GM21786 (cell line): ENCODE data around the gene SAV1.
"Not testable (repeated sequence)": the region's sequence is repeated elsewhere in the genome, so short reads cannot be mapped to it uniquely, and the experiment has no call there.

Experiments used
- ATAC-seq: cut with Tn5 transposase; IDR thresholded peaks from one replicate; pipeline ENCODE4 v1.9.1; 2021; ENCODE audit not compliant: unreplicated experiment

SAV1 gene

DNA sequence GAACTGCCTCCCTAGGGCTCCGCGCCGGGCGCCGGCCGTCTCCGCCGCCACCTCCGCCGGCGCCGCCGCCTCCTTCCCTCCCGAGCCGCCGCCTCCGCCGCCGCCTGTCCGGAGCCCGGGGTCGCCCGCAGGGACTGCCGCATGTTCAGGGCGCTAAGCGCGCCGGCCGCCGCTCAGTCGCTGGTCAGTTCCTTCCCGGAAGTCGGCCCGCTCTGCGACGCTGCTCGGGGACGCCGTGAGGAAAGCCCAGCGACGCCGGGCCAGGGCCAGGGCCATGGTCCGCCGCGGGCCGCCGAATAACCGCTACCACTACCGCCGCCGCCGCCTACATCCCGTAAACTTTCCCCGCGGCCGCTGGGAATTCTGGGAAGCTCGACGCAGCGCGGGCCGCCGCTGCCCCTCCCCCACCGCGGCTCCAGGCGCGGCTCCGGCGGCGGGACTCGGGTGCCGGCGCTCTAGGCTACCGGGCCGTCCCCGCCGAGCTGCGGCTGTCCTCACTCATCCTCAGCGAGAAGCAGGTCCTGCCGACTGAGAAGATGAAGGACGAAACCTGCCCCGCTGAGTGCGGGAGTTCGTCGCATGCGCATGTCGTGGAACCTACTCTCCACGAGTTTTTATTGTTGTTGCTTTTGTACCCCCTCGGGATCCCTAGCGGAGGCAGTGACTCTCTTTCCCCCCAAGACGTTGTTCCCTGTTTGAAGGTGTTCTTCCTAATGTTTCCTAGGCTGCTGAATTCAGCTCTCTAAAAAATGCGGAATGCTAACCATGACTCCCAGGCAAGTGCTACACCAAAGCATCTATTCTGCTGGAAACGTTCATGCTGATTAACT is at the start of gene SAV1:
Gene SAV1 (minus strand): TSS at position 311 of the 830 bp plus-strand sequence. CDS start 339 bp downstream, outside the sequence.
- peak; percentile 57 for ATAC-seq

DNA sequence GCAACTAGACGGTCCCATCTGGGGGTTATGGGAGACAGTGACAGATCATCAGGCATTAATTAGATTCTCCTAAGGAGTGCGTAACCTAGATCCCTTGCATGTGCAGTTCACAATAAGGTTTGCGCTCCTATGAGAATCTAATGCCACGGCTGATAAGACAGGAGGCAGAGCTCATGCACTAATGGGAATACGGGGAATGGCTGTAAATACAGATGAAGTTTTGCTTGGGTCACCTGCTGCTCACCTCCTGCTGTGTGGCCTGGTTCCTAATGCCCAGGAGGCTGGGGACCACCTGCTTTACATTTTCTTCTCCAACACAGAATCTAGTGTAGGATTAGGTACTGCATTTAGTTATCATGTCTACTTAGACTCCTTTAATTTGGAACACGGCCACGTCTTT is 49.7 kb upstream of the SAV1 start:
- no peak for ATAC-seq

DNA sequence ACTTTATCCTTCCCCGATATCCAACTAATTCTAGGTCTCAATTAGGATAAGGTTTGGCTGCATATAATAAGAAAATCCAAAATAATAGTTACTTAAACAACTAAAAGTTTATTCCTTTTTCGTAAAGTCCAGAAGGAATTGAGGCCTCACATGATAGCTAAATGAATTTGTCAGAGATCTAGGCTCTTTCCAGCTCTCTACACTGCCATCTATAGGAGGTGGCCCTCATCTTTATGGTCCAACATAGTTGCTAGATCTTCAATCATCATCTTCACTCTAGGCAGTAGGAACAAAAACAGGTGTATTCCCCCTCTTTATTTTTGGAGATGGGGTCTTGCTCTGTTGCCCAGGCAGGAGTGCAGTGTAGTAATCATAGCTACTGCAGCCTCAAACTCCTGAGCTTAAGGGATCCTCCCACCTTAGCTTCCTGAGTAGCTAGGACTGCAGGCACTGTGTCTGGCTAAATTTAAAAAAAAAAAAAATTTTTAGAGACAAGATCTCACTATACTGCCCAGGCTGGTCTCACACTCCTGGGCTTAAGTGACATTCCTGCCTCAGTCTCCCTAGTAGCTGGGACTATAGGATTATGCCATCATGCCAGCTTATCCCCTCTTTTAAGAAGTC is 46.5 kb upstream of the SAV1 start:
- no peak for ATAC-seq

DNA sequence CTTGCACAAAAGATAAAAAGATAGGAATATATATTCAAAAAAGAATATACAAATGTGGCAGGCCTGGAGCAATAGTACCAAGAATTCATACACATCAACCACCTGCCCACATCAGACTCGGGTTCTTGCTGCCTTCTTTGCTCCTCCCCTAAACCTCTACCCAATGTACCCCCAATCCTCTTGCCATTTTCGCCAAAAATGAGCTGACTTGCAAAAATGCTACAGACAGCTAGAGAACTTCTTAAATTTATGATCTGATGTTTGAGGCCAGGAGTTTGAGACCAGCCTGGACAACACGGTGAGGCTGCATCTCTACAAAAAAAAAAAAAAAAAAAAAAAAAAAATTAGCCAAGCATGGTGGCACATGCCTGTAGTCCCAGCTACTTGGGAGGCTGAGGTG is 42.9 kb upstream of the SAV1 start:
- ATAC-seq: no peak

DNA sequence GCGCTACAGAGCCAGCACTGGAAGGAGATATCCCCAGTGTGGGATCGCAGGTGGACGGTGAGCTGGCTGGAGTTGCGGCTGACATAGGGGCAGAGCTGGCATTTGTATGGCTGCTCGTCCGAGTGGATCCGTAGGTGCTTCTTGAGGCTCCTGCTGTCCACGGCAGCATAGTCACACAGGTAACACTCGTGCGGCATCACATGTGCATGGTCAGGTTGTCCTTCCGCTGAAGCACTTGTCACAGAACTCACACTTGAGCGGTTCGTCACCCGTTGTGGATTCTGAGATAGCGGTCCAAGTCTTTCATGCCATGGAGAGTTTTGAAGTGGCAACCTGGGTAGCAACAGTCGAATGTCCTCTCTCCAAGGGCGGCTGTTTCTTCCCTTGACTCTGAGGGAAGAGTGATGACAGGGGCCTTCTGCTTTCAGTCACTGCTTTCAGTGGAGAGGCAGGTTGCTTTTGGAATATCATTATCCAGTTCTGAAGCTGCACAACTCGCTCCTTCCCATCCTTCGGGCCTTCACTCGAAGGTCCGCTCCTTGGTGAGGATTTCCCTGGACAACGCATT is 37.0 kb upstream of the SAV1 start:
- no peak for ATAC-seq

DNA sequence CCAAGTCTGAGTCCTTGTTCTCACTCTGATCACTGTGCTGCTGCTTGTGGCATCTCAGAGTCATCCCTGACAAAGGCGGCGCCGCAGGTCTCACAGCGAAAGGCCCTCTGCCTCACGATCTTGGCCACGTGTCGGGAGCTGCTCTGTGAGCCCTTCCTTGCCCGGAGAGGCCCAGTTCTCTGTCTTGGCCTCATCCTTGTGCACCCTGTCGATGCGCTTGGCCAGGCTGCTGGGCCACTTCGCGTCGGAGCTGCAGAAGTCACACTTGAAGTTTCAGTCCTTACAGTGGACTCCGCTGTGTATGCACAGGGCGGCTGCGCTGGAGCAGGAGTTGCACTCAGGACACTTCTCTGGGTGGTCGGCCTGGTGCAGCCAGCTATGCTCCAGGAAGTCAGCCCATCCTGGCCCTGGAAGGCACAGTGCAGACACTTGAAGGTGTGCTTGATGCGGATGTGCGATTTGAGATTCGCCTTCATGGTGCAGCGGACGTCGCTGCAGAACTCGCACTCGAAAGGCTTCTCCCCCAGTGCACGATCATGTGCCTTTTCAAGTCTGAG is 36.4 kb upstream of the SAV1 start:
- ATAC-seq: no peak

DNA sequence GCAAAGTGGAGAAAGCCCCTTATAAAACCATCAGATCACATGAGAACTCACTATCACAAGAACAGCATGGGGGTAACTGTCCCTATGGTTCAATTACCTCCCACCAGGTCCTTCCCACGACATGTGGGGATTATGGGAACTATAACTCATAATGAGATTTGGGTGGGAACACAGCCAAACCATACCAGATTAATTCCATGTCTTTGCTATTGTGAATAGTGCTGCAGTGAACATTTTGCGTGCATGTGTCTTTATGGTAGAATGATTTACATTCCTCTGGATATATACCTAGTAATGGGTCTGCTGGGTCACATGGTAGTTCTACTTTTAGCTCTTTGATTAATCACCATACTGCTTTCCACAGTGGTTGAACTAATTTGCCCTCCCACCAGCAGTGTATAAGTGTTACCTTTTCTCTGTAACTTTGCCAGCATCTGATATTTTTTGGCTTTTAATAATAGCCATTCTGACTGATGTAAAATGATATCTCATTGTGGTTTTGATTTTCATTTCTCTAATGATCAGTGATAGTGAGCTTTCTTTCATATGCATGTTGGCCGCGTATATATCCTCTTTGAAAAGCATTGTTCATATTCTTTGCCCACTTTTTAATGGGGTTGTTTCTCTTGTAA is 29.7 kb upstream of the SAV1 start:
- no peak for ATAC-seq

DNA sequence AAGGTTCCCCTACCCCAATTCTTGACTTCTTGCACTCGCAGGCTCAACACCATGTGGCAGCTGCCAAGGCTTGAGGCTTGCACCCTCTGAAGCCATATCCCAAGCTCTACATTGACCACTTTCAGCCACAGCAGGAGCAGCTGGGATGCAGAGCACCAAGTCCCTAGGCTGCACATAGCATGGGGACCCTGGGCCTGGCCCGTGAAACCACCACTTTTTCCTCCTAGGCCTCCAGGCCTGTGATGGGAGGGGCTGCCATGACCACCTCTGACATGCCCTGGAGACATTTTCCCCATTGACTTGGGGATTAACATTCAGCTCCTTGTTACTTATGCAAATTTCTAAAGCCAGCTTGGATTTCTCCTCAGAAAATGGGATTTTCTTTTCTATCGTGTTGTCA is 26.2 kb upstream of the SAV1 start:
- ATAC-seq: not testable (repeated sequence)

DNA sequence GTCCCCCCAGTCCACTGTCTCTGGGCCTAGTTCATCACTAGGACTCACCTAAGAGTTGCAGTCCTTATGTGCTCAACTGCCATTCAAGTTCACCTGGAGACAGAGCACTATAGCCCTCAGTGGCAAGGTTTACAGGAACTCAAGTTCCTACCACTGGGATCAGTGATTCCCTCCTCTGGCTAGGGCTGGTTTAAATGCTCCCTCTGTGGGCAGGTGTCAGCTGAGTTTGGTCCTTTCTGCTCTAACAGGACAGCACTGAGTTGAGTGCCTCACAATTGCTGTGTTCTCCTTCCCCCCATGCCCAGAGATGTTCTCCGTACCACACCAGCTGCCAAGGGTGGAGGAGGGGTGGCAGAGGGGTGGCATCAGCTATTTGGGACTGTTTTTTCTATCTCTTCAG is 20.8 kb upstream of the SAV1 start:
- no peak for ATAC-seq

DNA sequence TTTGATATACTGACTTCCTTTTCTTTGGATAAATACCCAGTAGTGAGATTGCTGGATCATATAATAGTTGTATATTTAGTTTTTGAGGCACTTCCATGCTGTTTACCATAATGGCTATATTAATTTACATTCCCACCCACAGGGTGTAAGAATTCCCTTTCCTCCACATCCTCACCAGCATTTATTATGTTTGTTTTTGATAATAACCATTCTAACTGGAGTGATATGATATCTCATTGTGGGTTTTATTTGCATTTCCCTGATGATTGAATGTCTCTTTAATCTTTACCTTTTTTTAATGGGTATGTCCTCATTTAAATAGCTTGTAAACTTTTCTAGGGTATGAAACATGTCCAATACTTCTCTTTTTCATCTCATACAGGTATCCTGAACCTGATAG is 11.6 kb upstream of the SAV1 start:
- ATAC-seq: no peak

DNA sequence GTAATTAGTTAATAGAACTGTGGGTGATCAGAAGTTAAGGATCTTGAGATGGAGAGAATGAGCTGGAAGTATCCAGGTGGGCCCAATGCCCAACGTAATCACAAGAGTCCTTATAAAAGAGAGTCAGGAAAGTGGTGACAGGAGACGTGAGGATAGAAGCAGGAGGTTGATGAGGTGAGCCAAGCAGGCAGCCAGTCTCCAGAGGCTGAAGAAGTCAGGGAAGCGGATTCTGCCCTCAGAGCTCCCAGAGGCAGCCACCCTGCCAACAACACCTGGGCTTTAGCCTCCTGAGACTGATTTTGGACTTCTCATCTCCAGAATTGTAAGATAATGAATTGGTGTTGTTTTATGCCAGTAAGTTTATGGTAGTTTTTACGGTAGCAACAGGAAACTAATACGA is 10.1 kb upstream of the SAV1 start:
- ATAC-seq: no peak

DNA sequence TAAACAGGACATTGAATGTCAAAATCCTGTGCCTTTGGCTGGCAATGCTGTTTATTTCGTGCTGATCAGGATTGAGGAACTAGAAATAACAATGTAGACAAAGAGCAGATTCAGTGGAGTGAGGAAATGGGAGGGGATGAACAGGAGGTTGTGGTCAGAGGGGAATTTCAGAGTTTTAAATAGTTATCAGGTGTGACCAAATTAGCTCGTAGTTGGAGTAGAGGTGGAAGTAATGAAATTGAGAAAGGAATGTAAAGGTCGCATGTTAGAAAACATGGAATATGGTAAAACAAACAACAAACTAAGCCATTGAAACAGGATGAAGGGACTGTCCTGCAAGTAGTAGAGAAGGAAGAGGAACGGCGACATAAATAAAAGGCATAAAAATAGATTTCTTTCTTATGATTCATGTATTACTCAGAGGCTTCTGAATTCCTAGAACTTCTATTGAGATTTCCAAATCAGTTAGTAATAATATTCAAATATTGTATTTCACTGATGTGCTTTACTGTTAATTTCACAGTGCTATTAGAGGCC is 9.5 kb upstream of the SAV1 start:
- ATAC-seq: peak; percentile 82

DNA sequence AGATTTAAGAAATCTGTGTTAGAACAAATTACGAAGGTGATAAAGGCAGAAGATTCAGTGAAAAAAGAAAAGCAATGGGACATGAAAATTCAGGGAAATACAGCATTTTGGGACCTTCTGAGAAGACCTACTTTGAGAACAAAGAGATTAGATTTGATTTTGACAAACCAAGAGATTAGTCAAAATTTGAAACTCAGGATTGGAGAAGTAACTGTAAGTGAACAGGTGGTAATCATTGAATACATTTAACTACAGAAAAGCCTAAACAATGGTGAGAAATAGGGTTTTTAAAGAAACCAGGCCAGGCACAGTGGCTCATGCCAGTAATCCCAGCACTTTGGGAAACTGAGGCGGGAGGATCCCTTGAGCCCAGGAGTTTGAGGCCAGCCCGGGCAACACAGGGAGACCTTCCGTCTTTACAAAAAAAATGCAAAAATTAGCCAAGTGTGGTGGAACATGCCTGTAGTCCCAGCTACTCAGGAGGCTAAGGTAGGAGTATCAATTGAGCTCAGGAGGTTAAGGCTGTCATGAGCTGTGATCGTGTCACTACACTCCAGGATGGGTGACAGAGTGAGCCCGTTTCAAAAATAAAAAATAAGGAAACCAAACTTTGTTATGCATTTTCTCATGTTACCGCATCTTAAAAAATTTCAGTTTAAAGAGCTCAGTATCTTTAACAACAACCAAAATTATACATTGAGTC is 8.9 kb upstream of the SAV1 start:
- ATAC-seq: peak; percentile 16

DNA sequence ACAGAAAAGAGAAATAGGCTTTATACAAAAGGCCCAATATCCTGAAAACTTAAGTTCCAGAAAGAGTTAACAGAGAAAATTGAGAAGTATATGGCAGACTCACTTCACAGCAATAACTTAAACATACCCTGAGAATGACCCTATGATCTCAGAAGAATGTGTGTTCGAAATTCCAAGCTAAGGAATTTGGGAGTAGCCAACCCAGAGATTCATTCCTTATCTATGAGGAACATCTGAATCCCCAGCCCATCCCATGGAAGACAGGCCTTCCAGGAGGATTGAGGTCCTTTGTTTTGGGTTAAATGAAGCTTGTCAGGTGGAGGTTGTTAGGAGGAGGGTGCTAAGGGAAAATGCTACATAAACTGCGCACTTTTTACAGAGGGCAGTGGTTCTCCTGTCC is 7.5 kb upstream of the SAV1 start:
- ATAC-seq: no peak

DNA sequence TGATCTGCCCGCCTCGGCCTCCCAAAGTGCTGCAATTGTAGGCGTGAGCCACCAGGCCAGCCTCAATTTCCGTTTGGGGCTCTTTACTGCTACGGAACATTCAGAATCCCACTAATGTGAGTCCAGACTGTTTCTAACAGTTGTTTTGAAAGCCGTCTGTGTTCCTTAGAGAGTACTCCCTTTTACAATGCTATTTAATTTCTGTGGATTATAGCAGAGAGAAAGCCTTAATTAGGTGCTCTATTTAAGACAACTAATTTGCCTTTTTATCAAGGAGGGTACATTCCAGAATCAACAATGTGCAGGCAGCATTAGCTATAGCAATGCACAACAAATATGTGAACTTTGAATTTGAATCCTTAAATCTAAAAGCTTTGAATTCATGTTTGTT is 2.8 kb upstream of the SAV1 start:
- no peak for ATAC-seq

DNA sequence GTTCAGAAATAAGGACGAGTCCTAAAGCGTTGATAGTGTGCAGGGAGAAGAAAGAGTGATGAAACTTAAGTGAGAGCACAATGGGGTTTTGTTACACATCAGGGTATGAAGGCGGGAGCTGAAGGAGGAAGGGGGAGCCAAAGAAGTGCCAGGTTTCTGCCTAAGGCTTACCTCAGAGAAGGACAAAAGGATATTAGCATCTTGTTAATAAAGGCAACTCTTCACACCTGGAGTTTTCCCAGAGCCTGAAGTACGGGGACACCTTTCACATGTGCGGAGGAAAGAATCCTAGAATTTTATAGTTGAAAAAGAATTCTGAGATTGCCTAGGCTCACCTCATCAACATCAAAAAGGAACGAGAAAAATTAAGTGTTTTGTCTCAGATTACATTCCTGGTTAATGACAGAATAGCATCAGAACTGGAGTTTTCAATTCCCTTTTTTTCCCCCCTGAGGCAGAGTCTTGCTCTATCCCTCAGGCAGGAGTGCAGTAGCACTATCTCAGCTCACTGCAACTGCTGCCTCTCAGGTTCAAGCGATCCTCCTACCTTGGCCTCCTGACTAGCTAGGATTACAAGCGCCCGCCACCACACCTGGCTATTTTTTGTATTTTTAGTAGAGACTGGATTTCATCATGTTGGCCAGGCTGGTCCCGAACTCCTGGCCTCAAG is 2.2 kb upstream of the SAV1 start:
- no peak for ATAC-seq

DNA sequence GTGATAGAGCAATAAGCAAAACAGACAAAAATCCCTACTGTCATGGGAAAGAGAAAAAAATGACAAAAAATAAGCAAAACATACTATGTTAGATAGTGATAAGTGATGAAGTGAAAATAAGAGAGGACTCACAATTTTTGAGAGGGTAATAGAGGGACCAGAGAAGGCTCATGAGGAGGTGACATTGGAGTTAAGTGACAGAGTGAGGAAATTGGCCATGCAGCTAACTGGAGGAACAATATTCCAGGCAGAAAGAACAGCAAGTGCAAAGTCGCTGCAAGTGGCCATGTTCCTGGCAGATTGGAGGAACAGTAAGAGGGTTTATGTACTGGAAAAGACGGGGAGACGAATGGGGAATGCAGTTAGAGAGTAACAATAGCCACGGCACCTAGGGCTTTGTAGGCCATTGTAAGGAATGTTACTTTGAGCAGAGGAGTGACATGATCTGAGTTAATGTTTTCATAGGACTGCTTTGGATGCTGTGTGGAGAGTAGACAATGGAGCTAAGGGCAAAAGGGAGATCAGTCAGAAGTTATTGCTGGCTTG is 1.4 kb upstream of the SAV1 start:
- no peak for ATAC-seq

DNA sequence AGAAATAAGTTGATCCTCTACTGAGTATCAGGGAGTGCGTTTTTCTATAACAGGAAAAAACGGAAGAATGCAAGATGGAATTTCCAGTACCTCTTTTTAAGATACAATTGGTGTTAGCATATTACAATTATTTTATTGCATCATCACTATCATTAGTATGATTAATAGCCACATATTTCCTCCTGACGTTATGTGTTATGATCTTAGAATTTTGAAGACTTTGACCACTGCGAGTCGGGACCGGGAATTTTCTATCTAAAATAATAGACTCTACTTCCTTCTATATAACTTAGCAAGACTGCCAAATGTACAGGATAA is 679 bp upstream of the SAV1 start:
- no peak for ATAC-seq

DNA sequence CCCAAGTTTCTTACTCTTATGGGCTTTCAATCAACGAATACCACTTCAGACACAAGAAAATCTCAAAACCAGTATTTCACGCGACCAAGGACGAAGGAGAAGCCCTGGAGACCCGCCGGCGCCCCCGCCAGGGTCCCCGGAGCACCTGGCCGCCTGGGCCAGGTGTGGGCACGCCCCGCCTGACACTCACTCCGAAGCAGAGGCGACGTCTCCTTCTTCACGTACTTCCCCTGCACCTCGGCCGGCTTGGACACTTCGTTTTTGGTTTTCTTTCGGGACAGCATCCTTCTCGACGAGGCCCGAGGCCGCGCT is 466 bp downstream of the SAV1 start:
- ATAC-seq: peak; percentile 33
